Testis (tissue), 5 donors: ENCODE results near the gene ANXA2. TPM values are rescaled to one million over a fixed set of nuclear protein-coding genes. Genes with fewer than 3 reads are reported as not detected.

ENCODE experiments used
- DNase-seq: peaks from one replicate; pipeline ENCODE4 v3.0.0-alpha.2; 2019
- H3K27ac ChIP-seq, 2 donors: fragments of 200-600 bp; sonication (generic); one replicate each; pipeline ENCODE4 v1.5.1; 2019
- H3K27me3 ChIP-seq: fragments of 200-600 bp; sonication (generic); one replicate; pipeline ENCODE4 v1.5.1; 2019
- H3K36me3 ChIP-seq: fragments of 200-600 bp; sonication (generic); one replicate; pipeline ENCODE4 v1.5.1; 2017; ENCODE audit warnings: low read depth; ENCODE audit errors: missing control alignments
- H3K4me1 ChIP-seq: fragments of 200-600 bp; sonication (generic); one replicate; pipeline ENCODE4 v1.5.1; 2019
- H3K4me3 ChIP-seq, 2 donors: fragments of 200-600 bp; sonication (generic); one replicate each; pipeline ENCODE4 v1.5.1; 2017 to 2019
- H3K9me3 ChIP-seq: fragments of 200-600 bp; sonication (generic); one replicate; pipeline ENCODE4 v1.5.1; 2017
- POLR2A ChIP-seq: fragments of 450-650 bp; IDR thresholded peaks from one replicate; pipeline ENCODE4 v1.6.1; 2017; ENCODE audit warnings: antibody characterized with exemption, mild to moderate bottlenecking, moderate library complexity
- WGBS, 2 donors: methylation state at CpG; one replicate each; pipeline ENCODE4 v1.1.5; 2018; 5-methylcytosine and 5-hydroxymethylcytosine counted together
- intact Hi-C: fragments of 100-400 bp; cut with DNase I; formaldehyde crosslinking; loops from one replicate; pipeline ENCODE4 v1.15.1; 2023; ENCODE audit warnings: low total_unique reads
- long read RNA-seq, 2 donors: transcript quantifications; one replicate each; lab custom pipeline, GENCODE V29; 2026
- polyA plus RNA-seq: library from polyadenylated mRNA; stranded (reverse); fragments of 350-450 nt; fragmentation: Illumina TruSeq; extraction: RNeasy Lipid Tissue Mini Kit (QIAGEN cat#74804); gene quantifications from one replicate; pipeline ENCODE4 v1.2.3, GENCODE V29; 2014; ENCODE audit warnings: low read depth, low replicate concordance; ENCODE audit not compliant: insufficient read depth
- total RNA-seq, 2 donors: library from RNA; depleted of rRNA; stranded (reverse); fragments of >200 nt; gene quantifications; one replicate each; pipeline ENCODE4 v1.2.3, GENCODE V29; 2016
- TF ChIP-seq, protein P1 (sequence below), 3 experiments: fragments of 450-650 bp in 2 of 3; fragments of 200-600 bp in 1 of 3; sonication (generic) in 1 of 3; IDR thresholded peaks; one replicate each; pipeline ENCODE4 v1.5.1; 2016 to 2019; ENCODE audit warnings: antibody characterized with exemption in 3 of 3, mild to moderate bottlenecking in 2 of 3, moderate library complexity in 1 of 3

The ANXA2 gene
- total RNA-seq (100 to 1,000 TPM; 199 to 226 TPM), polyA plus RNA-seq (388 TPM)
- long read RNA-seq, donor 1, transcript ANXA2-204 (13 exons, 1,435 nt), result major isoform, 64 of 114 reads
- long read RNA-seq, donor 1, partial matches to known transcripts, result 46 of 114 reads
- long read RNA-seq, donor 1, other reads (novel, unspliced or antisense), result 0 of 114 reads
- long read RNA-seq, donor 2, transcript ANXA2-204 (13 exons, 1,435 nt), result major isoform, 35 of 66 reads
- long read RNA-seq, donor 2, partial matches to known transcripts, result 29 of 66 reads
- long read RNA-seq, donor 2, other reads (novel, unspliced or antisense), result 0 of 66 reads

DNA sequence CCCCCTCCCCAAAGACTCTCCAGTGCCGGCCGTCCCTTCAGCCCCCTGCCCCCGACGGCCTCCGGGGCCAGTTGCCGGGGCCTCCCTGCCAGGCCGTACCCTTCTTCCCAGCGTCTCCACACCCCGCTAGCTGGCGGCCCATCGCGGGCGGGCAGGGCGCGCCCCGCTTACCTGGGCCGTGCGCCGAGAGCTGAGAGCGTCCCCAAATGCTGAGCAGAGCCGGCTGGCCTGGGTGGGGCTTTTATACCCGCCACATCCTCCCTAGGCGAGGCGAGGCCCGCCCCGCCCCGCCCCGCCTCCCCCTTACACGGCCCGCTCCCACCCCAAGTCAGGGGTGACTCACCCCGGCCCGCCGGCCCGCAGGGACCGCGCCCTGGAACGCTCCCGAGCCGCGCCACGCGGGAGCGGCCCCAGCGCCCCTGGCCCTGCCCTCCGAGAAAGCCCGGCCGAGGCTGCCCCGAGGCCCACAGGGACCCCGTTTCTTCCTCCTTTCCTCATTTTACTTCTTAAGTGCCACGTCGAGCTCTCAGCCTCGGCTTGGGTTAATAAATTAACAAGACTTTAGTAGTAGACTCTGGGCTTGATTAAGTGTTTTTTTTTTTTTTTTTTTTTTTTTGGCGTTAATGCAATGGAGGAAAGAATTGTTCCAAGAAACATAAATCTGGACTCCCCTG is at the start of gene ANXA2:
Gene ANXA2 (minus strand): TSS at position 215 of the 674 bp plus-strand sequence. CDS start 11,911 bp downstream, outside the sequence.
- peak within 1 kb of the TSS; percentile 92 to 96 for H3K27ac ChIP-seq
- no peaks in the 10 kb centered on the region for H3K27me3 ChIP-seq
- intact Hi-C loops, result no loop called here
- H3K4me3 ChIP-seq, result peak within 1 kb of the TSS; percentile 93 to 94
- H3K36me3 ChIP-seq, result no peaks in the 10 kb centered on the region
- WGBS, 2 donors, result 0% methylated on average over 32 to 46 of the region's 53 CpGs
- TF ChIP-seq, protein P1, sequence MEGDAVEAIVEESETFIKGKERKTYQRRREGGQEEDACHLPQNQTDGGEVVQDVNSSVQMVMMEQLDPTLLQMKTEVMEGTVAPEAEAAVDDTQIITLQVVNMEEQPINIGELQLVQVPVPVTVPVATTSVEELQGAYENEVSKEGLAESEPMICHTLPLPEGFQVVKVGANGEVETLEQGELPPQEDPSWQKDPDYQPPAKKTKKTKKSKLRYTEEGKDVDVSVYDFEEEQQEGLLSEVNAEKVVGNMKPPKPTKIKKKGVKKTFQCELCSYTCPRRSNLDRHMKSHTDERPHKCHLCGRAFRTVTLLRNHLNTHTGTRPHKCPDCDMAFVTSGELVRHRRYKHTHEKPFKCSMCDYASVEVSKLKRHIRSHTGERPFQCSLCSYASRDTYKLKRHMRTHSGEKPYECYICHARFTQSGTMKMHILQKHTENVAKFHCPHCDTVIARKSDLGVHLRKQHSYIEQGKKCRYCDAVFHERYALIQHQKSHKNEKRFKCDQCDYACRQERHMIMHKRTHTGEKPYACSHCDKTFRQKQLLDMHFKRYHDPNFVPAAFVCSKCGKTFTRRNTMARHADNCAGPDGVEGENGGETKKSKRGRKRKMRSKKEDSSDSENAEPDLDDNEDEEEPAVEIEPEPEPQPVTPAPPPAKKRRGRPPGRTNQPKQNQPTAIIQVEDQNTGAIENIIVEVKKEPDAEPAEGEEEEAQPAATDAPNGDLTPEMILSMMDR (IDR thresholded peaks at IDR 0.05), result no peak
- TF ChIP-seq POLR2A, result no peak
- no peaks in the 10 kb centered on the region for H3K9me3 ChIP-seq
- peaks cover 22% of the 10 kb centered on the region for H3K4me1 ChIP-seq
- DNase-seq, result peak; percentile 78

DNA sequence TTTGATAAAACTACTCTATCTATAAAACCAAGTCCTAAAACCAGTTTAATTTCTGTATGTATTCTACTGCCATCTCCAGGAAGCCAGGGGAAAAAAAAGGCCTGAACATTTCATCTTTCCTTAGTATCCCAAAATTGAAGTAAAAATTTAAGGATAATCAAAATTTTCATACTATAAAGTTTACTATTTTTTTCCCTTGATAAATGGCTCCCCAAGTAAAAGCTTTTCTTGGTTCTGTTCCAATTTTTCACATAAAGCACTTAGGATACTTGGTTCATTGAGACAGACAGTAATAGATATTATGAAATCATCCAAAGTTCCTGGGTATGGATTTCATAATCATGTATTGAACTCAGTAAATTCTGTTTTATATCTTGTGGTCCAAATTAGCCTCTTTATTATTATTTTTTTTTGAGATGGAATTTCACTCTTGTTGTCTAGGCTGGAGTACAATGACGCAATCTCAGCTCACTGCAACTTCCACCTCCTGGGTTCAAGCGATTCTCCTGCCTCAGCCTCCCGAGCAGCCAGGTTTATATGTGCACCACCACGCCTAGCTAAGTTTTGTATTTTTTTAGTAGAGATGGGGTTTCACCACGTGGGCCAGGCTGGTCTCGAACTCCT is 46.6 kb upstream of the ANXA2 start:
- Histone ChIP-seq H3K4me3 (no peak overlapping the region), H3K36me3 (no peaks in the 10 kb centered on the region), H3K9me3 (no peaks in the 10 kb centered on the region), H3K27ac (no peak overlapping the region), H3K27me3 (no peaks in the 10 kb centered on the region), H3K4me1 (no peaks in the 10 kb centered on the region)
- DNase-seq, result no peak
- intact Hi-C loops, result loop anchor here (5.0 kb wide), 1 partner anchor 82 kb away; no protein-coding TSS in a partner anchor
- WGBS, 2 donors, result 84 to 85% methylated on average over 6 of the region's 6 CpGs
- no peak for TF ChIP-seq POLR2A
- TF ChIP-seq, protein P1 (IDR thresholded peaks at IDR 0.05), result peak in 2 of 3 experiments; percentile 10 to 50

DNA sequence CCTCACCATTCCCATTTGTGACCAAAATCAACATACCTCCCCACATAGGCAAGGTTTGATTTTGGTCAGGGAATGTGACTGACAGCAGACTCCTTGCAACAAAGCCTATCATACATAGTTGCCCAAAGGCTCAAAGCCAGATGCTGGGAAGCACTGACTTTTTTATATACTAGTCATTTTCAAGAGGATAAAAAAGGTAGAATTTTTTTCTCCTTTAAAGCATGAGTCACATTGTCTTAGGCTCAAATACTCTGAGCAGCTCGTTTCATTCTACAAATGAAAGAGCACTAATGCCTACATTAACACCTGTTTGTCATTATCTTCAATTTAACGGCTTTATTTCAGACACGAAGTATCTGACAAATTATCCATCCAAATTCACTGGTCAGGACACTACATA is 45.0 kb upstream of the ANXA2 start:
- Histone ChIP-seq H3K27ac (no peak overlapping the region), H3K9me3 (no peaks in the 10 kb centered on the region), H3K27me3 (no peaks in the 10 kb centered on the region), H3K4me1 (no peaks in the 10 kb centered on the region), H3K4me3 (no peak overlapping the region), H3K36me3 (no peaks in the 10 kb centered on the region)
- TF ChIP-seq, protein P1 (IDR thresholded peaks at IDR 0.05), result no peak
- TF ChIP-seq POLR2A, result no peak
- 88% methylated on average over 3 of the region's 3 CpGs for WGBS, 2 donors
- intact Hi-C loops, result loop anchor here (5.0 kb wide), 1 partner anchor 80 kb away; no protein-coding TSS in a partner anchor
- DNase-seq, result no peak

DNA sequence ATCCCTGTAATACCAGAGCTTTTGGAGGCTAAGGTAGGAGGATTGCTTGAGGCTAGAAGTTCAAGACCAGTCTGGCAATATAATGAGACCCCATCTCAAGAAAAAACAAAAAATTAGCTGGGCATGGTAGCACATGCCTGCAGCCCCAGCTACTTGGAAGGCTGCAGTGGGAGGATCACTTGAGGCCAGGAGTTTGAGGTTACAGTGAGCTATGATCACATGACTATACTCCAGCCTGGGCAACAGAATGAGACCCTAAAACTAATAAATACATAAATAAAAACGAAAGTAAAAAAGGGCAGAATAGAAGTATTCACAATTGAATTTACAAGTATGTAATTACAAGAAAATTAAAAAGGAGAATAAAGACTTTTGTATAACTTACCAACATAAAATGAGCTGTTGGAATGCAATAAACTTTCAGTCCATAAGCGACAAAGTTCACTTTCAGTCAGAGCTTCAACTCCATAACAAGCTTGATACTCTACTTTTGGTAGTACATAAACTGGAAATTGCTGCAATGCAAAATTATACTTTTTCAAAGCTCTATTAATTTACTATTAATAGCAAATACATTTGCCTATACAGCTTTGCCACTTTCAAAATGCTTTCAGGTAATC is 44.4 kb upstream of the ANXA2 start:
- 94% methylated on average over 2 of the region's 2 CpGs for WGBS, 2 donors
- intact Hi-C loops, result loop anchor here (5.0 kb wide), 1 partner anchor 80 kb away; no protein-coding TSS in a partner anchor

More for the DNA sequence above, 44.4 kb upstream of the ANXA2 start:
- H3K27me3 ChIP-seq, result no peaks in the 10 kb centered on the region
- no peaks in the 10 kb centered on the region for H3K4me1 ChIP-seq
- DNase-seq, result no peak
- no peaks in the 10 kb centered on the region for H3K36me3 ChIP-seq
- H3K4me3 ChIP-seq, result no peak overlapping the region
- no peaks in the 10 kb centered on the region for H3K9me3 ChIP-seq
- TF ChIP-seq, protein P1 (IDR thresholded peaks at IDR 0.05), result no peak
- no peak for TF ChIP-seq POLR2A
- H3K27ac ChIP-seq, result no peak overlapping the region
